Suprapubic skin (tissue), 4 donors: Measurements from ENCODE around the gene FAM200C. TPM values are rescaled to one million over a fixed set of nuclear protein-coding genes. Genes with fewer than 3 reads are reported as not detected.

Experiments
- DNase-seq, 2 donors: peaks; one replicate each; pipeline ENCODE4 v3.0.0-alpha.2; 2019; ENCODE audit warnings: low spot score in 2 of 2
- H3K27ac ChIP-seq: fragments of 200-600 bp; sonication (generic); one replicate; pipeline ENCODE4 v1.5.1; 2019
- H3K27me3 ChIP-seq: fragments of 200-600 bp; sonication (generic); one replicate; pipeline ENCODE4 v1.5.1; 2019
- H3K36me3 ChIP-seq: fragments of 200-600 bp; sonication (generic); one replicate; pipeline ENCODE4 v1.5.1; 2019
- H3K4me1 ChIP-seq: fragments of 200-600 bp; sonication (generic); one replicate; pipeline ENCODE4 v1.5.1; 2019
- H3K4me3 ChIP-seq: fragments of 200-600 bp; sonication (generic); one replicate; pipeline ENCODE4 v1.5.1; 2019; ENCODE audit warnings: mild to moderate bottlenecking
- H3K9me3 ChIP-seq: fragments of 200-600 bp; sonication (generic); one replicate; pipeline ENCODE4 v1.5.1; 2019
- EP300 ChIP-seq: sonication (generic); formaldehyde crosslinking; IDR thresholded peaks from one replicate; pipeline ENCODE4 v1.6.1; 2017; ENCODE audit warnings: antibody characterized with exemption
- POLR2A ChIP-seq, 2 donors: fragments of 450-650 bp; IDR thresholded peaks; one replicate each; pipeline ENCODE4 v1.6.1; 2017; ENCODE audit warnings: antibody characterized with exemption in 2 of 2, mild to moderate bottlenecking in 2 of 2, moderate library complexity in 2 of 2
- POLR2AphosphoS5 ChIP-seq, 3 donors: sonication (generic); formaldehyde crosslinking; IDR thresholded peaks; one replicate each; pipeline ENCODE4 v1.6.1; 2017; ENCODE audit warnings: antibody characterized with exemption in 3 of 3
- WGBS: methylation state at CpG from one replicate; pipeline ENCODE4 v1.1.5; 2018; 5-methylcytosine and 5-hydroxymethylcytosine counted together
- total RNA-seq, 4 donors: library from RNA; depleted of rRNA; stranded (reverse); fragments of >200 nt; gene quantifications; one replicate each; pipeline ENCODE4 v1.1.0, GENCODE V29; 2016
- TF ChIP-seq, protein P1 (sequence below), 2 donors: fragments of 200-600 bp in 1 of 2; fragments of 450-650 bp in 1 of 2; sonication (generic) in 1 of 2; IDR thresholded peaks; one replicate each; pipeline ENCODE4 v1.5.1; 2016 to 2019; ENCODE audit warnings: antibody characterized with exemption in 2 of 2, mild to moderate bottlenecking in 1 of 2, moderate library complexity in 1 of 2

FAM200C gene
- total RNA-seq, 4 donors from 2014 or later: 0.57 to 3.9 (median 1.2) TPM

DNA sequence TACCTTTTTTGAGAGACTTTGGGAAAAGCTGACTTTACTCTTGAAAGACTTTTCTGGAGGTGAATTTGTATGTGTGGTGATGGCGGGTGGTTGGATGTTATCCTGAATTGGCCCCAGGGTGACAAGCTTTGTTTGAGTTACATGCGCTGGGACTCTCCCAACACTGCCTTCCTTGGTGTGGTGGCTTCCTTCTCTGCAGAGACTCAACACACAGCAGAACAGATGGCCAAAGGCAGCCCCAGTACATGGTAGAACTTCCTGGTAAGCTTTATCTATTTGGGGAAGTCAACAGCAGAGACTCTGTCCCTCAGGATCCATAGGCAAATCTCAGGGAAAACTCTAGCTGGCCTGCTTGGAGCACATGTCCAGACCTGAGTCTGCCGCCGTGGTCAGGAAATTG is 47.5 kb downstream of the FAM200C start:
- TF ChIP-seq POLR2A (IDR thresholded peaks at IDR 0.05) (no peak), EP300 (no peak), POLR2AphosphoS5 (IDR thresholded peaks at IDR 0.05) (no peak)
- TF ChIP-seq, protein P1, sequence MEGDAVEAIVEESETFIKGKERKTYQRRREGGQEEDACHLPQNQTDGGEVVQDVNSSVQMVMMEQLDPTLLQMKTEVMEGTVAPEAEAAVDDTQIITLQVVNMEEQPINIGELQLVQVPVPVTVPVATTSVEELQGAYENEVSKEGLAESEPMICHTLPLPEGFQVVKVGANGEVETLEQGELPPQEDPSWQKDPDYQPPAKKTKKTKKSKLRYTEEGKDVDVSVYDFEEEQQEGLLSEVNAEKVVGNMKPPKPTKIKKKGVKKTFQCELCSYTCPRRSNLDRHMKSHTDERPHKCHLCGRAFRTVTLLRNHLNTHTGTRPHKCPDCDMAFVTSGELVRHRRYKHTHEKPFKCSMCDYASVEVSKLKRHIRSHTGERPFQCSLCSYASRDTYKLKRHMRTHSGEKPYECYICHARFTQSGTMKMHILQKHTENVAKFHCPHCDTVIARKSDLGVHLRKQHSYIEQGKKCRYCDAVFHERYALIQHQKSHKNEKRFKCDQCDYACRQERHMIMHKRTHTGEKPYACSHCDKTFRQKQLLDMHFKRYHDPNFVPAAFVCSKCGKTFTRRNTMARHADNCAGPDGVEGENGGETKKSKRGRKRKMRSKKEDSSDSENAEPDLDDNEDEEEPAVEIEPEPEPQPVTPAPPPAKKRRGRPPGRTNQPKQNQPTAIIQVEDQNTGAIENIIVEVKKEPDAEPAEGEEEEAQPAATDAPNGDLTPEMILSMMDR (IDR thresholded peaks at IDR 0.05): no peak
- Histone ChIP-seq H3K4me1 (peaks cover under 1% of the 10 kb centered on the region), H3K36me3 (no peaks in the 10 kb centered on the region), H3K4me3 (no peak overlapping the region), H3K27me3 (no peaks in the 10 kb centered on the region), H3K27ac (no peak overlapping the region), H3K9me3 (no peaks in the 10 kb centered on the region)
- WGBS: 87% methylated on average over 4 of the region's 4 CpGs
- no peak for DNase-seq

DNA sequence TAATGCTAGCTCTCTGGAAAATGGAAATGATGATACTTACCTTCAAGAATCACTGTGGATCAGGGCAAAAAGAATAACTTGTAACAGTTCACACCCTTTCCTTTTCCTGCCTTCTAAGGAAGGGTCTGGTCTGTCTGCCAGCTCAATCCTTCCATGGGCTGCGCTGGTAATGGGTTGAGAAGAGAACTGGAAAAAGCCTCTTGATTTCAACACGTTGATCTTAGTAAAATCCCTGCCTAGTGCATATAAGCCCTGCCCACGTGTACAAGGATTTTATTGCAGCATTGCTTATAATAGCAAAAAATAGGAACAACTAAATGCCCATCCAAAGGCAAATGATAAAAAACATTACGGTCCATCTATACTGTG is 49.9 kb downstream of the FAM200C start:
- H3K9me3 ChIP-seq: no peaks in the 10 kb centered on the region
- TF ChIP-seq, protein P1 (IDR thresholded peaks at IDR 0.05): no peak
- no peak for TF ChIP-seq POLR2AphosphoS5 (IDR thresholded peaks at IDR 0.05)
- TF ChIP-seq POLR2A (IDR thresholded peaks at IDR 0.05): no peak
- TF ChIP-seq EP300: no peak
- H3K4me1 ChIP-seq: peaks cover 3% of the 10 kb centered on the region
- 69% methylated on average over 4 of the region's 4 CpGs for WGBS
- no peak for DNase-seq
- no peaks in the 10 kb centered on the region for H3K27me3 ChIP-seq
- no peak overlapping the region for H3K27ac ChIP-seq
- no peaks in the 10 kb centered on the region for H3K36me3 ChIP-seq
- no peak overlapping the region for H3K4me3 ChIP-seq

DNA sequence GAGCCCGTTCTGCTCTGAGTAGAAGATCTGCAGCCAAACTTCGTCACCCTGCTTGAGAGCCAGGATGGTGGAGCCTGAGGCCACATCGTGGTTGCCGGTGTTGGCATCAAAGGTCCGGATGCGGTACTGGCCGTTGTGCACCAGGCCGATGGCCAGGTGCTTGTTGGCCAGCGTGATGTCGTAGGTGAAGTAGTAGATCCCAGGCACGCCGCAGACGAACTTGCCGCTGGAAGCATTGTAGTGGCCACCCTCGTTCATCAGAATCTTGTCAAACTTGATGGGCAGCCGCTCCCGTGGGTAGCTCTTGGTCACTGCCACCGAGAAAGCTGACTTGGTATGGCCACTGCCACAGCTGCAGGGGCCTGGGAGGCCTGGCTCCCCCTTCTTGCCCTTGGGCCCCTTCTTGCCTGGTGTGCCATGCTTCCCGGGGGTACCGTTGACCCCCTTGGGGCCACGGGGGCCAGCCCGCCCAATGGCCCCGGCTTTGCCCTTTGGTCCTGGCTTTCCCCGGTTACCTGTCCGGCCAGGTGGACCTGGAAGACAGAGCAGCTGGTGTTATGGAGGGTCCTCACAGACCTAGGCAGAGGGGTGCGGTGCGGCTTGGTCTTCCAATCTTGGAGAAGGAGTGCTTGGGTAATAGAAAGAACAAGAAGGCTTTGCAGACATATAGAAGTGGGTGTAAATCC is 50.5 kb downstream of the FAM200C start:
- H3K9me3 ChIP-seq: no peaks in the 10 kb centered on the region
- TF ChIP-seq, protein P1 (IDR thresholded peaks at IDR 0.05): no peak
- no peak for TF ChIP-seq EP300
- no peak for TF ChIP-seq POLR2AphosphoS5 (IDR thresholded peaks at IDR 0.05)
- no peak for TF ChIP-seq POLR2A (IDR thresholded peaks at IDR 0.05)
- DNase-seq: no peak
- H3K27me3 ChIP-seq: no peaks in the 10 kb centered on the region
- no peak overlapping the region for H3K27ac ChIP-seq
- 93% methylated on average over 25 of the region's 27 CpGs for WGBS
- H3K36me3 ChIP-seq: no peaks in the 10 kb centered on the region
- H3K4me1 ChIP-seq: peaks cover 4% of the 10 kb centered on the region
- H3K4me3 ChIP-seq: no peak overlapping the region

DNA sequence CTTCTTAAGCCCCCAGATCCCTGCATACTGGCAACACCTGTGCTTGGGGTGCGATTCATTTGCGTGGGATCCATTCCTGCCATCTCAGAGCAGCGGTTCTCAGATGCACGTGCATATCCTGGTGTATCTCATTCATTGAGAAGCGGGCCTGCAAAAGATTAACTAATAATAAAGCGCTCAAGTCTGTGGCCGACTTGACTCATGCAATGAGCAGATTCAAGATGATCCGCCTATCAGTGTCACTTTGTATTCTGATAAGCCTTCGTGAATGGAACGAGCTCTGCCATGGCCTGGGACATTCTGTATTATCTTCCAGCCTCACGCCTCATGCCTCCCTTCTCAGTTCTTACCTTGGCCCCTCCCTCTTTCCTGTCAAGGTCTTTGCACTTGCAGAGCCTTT is 51.8 kb downstream of the FAM200C start:
- 87% methylated on average over 7 of the region's 11 CpGs for WGBS
- TF ChIP-seq POLR2A (IDR thresholded peaks at IDR 0.05): no peak
- TF ChIP-seq EP300: no peak
- TF ChIP-seq POLR2AphosphoS5 (IDR thresholded peaks at IDR 0.05): no peak
- TF ChIP-seq, protein P1 (IDR thresholded peaks at IDR 0.05): no peak
- Histone ChIP-seq H3K27me3 (no peaks in the 10 kb centered on the region), H3K9me3 (no peaks in the 10 kb centered on the region), H3K36me3 (no peaks in the 10 kb centered on the region), H3K4me1 (peaks cover 4% of the 10 kb centered on the region), H3K27ac (no peak overlapping the region), H3K4me3 (no peak overlapping the region)
- DNase-seq: no peak

DNA sequence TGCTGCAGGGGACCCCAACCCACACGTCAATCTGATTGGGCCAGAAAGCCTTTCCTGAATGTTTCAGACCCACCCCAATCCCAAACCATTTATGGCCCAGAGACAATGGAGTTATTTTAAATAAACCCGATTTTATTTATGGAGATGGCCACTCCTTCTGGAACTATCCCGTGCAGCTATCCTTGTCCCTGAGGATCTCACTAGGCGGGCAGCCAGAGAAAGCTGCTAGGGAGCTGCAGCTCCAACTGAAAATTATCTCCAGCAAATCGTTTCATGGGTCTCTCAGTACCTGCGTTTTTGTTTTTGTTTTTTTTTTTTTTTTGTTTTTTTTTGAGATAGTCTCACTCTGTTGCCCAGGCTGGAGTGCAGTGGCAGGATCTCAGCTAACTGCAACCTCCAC is 52.4 kb downstream of the FAM200C start:
- WGBS: 60% methylated on average over 6 of the region's 6 CpGs
- Histone ChIP-seq H3K27me3 (no peaks in the 10 kb centered on the region), H3K36me3 (no peaks in the 10 kb centered on the region), H3K27ac (no peak overlapping the region), H3K4me1 (peaks cover 4% of the 10 kb centered on the region), H3K4me3 (no peak overlapping the region), H3K9me3 (no peaks in the 10 kb centered on the region)
- DNase-seq: no peak
- TF ChIP-seq EP300 (no peak), POLR2AphosphoS5 (IDR thresholded peaks at IDR 0.05) (no peak), POLR2A (IDR thresholded peaks at IDR 0.05) (no peak)
- TF ChIP-seq, protein P1 (IDR thresholded peaks at IDR 0.05): no peak

Other genes with a start within 250 kb of the FAM200C start
- 1 to 10 TPM in 1 of 4 donors, not detected in 3; 2.5 TPM for gene FABP6, start 170.5 kb downstream of the FAM200C start, total RNA-seq
- gene CCNJL, start 87.5 kb downstream of the FAM200C start, total RNA-seq: 1 to 10 TPM in 2 of 4 donors, under 1 TPM in 1, not detected in 1; 0.34 to 1.2 (median 1.2) TPM
- under 1 TPM in 2 of 4 donors, not detected in 2; 0.21 to 0.23 TPM for gene C1QTNF2, start 29.4 kb downstream of the FAM200C start, total RNA-seq
- gene SLU7, start 19.0 kb upstream of the FAM200C start, total RNA-seq: 100 to 1,000 TPM in 1 of 4 donors, 10 to 100 TPM in 3; 48.1 to 118 (median 83.8) TPM
- gene PTTG1, start 21.8 kb upstream of the FAM200C start, total RNA-seq: 10 to 100 TPM; 31.7 to 98.9 (median 49.9) TPM